Epidermal melanocyte (primary cell): ENCODE results near the gene PDE4C.

ENCODE experiments used
- DNase-seq: peaks from one replicate; pipeline ENCODE4 v3.0.0; 2011; ENCODE audit warnings: low spot score; ENCODE audit not compliant: insufficient read length

The PDE4C gene

DNA sequence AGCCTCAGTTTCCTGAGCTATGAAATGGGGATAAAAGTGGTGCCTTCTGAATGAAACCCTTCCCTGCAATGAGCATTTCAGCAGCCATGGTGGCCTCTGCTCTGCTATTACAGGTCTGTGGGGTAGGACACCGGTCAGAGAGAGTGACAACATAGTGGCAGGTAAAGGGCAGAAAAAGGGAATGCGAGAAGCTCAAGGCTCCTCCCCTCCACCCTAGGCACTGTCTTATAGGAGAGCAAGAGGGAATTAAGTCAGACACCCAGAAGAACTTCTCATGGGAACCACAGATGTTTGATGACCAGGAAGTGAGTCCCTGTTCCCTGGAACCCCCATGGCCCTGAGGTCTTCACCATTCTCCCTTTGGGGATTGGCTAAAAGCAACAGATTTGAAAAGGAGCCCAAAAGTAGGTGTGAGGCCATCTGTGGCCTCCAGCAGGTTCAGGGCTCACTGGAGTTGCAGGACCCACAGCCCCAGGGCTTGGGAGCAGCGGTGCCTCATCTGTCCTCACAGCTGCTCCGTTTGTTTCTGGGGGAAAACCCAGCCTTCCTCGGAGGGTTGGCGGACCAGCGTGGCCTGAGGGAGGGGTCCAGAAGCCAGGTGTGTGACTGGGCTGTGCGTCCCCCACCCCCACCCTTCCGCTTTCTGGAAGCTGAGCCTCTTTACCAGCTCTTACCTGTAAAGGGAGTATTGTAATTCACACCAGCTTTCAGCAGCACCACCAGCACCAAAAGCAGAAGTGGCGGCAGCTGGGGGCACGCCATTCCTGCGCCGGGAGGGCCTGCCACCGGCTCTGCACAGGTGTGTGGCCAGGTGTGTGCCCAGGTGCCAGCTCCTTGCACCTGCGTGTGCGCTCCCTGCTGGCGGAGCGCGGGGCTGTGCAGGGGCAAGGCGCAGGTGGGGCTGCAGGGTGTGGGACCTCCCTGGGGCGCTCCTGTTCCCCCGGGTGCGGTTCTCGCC lies 28.6 kb upstream of the PDE4C start:
- DNase-seq: no peak

DNA sequence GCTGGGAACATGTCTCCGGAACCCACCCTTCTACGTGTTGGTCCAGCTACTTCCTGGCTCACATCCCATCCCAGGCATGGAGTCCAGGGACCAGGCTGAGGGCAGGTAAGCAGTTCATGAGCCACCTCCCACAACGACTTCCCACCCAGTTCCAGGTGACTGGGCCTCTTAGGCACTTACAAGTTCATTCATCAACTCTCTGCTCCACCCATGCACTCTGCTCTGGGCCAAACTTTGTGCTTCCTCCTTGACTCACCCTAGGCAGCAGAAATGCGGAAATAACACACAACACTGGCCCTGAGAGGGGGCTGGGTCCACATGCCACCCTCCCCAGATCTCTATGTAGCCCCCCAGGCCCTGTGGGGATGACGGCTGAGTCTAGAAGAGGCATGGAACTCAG lies 27.5 kb upstream of the PDE4C start:
- DNase-seq: no peak

DNA sequence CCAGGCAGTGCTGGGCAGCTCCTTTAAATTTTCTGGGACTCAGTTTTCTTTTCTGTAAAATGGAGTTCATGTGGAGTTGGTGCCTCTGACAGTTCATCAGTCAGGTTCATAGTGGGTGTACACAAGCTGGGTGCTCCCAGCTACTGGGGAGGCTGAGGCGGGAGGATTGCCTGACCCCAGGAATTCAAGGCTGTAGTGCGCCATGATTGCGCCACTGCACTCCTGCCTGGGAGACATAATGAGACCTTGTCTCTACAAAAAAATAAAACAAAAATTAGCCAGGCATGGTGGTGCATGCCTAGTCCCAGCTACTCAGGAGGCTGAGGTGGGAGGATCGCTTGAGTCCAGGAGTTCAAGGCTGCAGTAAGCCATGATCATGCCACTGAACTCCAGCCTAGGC lies 26.9 kb upstream of the PDE4C start:
- no peak for DNase-seq

DNA sequence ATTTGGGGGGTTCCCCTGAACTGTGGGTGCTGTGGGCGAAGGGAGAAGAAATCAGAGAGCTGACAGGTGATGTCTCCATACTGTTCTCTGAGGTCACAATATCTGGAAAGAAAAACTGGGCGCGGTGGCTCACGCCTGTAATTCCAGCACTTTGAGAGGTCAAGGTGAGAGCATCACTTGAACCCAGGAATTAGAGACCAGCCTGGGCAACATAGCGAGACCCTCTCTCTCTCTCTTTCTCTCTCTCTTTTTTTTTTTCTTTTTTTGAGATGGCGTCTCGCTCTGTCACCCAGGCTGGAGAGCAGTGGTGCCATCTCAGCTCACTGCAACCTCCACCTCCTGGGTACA lies 26.1 kb upstream of the PDE4C start:
- DNase-seq: no peak

DNA sequence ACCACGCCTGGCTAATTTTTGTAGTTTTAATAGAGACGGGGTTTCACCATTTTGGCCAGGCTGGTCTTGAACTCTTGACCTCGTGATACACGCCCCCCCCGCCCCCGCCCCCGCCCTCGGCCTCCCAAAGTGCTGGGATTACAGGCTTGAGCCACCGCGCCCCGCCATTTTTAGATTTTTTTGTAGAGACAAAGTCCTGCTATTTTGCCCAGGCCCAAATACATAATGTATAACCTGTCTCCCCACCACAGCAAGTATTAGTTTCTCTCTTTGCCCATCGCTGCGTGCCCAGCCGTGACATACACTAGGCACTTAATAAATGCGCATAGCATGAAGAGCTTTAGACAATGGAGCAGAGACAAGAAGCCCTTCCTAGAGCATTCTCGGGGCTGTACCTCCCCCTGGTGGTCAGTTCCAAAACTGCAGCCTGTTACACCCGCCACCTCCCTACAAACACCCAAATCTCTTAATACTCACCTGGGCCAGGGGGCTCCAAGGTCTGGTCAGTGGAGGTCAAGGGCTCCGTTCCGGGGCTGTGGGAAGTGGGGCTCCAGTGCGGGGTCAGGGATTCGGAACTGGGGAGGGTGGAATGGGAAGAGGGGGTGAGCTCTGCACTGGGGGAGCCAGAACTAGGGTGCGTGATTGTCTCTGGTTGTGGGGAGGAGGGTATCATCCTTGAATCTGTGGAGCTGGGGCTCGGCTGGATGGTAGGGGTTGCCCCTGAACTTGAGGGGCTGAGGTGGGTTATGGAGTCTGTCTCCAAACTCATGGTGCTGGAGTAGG lies 25.5 kb upstream of the PDE4C start:
- DNase-seq: peak; percentile 90

DNA sequence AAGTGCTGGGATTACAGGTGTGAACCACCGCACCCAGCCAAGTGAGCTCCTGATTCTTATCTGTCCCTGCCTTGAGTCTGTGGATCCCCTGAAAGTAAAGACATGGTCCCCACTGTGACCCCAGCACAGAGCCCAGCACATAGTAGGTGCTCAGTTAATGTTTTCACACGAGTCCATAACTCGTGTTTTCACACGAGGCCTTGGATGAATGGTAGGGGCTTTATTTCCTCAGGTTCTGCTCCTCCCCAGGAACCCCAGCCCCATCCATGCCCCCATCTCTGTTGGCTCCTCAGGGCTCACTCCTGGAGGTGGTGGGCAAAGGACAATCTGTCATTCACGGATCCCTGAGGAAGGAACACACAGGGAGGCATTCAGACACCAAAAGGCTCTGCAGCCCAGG lies 23.6 kb upstream of the PDE4C start:
- no peak for DNase-seq

DNA sequence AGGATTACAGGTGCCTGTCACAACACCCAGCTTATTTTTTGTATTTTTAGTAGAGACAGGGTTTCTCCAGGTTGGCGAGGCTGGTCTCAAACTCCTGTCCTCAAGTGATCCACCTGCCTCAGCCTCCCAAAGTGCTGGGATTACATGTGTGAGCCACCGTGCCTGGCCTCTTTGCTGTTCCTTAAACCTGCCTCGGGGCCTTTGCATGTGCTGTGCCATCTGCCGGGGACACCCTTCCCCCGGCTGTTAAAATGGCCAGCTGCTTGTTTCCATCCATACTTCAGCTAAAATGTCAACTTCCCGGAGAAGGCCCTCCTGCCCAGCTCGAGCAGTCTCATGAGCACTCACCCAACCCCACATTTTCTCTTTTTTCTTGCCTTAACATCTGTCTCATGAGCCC lies 19.1 kb upstream of the PDE4C start:
- DNase-seq: no peak

DNA sequence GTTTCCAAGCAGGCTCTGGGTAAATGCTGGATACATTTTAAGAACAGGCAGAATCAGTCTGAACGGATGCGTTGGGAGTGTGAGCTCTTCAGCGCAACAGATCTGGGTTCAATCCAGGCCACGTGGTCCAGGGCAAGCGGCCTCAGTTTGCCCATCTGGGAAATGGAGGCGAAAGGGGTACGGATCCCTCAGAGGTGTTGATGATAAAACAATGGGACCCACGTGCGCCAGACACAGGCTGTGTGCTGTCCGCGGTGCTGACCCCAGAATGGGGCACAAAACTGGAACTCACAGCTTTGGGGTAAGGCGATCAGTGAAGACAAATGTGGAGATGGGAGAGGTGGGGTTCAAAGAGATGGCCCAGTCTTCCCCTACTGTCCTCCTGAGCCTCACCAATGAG lies 13.1 kb upstream of the PDE4C start:
- no peak for DNase-seq

DNA sequence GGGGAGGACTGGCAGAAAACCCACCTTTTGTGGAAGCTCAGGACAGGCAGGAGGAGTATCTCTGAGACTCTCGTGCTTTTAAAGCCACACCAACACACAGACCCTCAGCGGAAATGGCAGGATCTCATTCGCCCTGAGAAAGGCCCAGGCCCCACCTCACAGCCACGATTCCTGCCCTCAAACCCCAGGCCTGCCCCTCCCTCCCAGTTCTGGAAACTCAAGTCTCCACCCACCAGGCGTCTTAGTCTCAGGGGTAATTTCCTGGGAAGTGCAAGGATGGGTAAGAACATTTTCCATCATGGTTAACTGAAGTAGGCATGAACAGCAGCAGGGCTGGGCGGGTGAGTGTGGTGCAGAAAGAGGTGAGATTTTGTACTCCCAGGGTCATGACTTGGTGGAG lies 8.0 kb upstream of the PDE4C start:
- no peak for DNase-seq

DNA sequence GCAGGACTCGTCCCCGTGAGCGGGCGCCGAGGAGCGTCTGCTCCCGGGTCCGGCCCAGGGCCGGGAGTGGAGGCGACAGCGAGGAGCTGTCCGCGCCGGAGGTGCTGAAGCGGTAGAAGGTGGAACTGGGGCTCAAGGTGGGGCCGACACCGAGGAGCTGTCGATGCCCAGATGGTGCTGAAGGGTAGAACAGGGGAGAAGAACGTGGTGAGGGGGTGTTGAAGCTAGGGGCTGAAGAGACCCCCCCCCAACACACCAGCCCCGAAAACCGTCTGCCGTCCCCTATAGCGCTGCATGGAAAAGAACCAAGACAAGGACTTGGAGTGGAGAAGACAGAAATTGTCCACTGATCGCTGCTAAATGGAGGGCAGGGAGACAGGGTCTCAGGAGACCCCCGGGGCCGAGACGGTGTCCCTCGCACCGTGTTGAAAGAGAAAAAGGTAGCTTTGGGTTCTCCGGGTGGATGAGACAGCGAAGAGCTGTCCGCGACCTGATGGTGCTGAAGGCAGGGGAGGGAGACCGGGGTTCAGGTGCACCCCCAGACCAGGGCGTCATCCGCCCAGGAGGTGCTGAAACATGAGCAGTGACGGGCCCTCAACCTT lies 7.1 kb upstream of the PDE4C start:
- DNase-seq: peak; percentile 57

DNA sequence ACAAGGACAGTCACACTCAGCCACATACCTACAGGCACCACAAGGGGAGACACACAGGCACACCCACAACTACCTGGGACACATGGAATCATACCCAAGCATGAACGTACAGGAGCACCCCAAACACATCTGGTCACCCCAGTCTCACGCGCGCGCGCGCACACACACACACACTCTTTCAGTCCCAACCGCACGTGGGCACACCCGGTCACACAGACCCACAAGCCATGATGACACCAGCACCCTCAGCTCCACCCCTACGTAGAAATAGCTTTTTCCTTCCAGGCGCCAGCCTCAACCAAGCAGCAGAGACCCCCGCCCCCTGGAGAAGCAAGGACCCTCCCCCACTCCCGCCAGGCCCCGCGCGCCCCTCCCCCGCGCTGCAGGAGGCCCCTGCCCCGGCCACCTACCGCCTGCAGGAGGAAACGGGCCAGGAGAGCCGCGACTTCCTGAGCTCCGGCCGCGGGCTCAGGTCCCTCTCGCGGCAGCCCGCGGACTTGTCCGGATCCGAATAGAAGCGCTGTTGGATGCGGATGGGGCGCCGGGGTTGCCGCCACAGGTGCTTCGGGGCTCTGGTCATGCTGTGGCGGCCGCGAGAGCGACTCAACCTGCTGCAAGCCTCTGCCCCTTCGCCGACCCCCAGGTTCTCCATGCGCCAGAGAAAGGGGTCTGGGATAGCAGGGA lies 6.4 kb upstream of the PDE4C start:
- DNase-seq: no peak

DNA sequence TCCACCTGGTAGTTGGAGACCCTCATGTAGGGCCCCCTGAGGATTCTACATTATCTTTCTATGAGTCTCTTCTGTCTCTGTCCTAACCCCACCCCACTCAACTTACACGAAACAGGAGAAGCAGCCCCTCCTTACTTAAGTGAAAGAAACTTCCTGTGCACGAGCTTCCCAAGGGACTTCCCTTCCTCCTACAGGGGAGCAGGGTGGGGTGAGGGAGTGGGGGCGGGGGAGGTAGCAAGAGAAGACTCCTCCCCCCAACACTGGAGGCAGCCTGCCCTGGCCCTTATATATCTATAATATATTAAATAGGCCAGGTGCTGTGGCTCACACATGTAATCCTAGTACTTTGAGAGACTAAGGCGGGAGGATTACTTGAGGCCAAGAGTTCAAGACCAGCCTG lies 5.5 kb upstream of the PDE4C start:
- DNase-seq: no peak

DNA sequence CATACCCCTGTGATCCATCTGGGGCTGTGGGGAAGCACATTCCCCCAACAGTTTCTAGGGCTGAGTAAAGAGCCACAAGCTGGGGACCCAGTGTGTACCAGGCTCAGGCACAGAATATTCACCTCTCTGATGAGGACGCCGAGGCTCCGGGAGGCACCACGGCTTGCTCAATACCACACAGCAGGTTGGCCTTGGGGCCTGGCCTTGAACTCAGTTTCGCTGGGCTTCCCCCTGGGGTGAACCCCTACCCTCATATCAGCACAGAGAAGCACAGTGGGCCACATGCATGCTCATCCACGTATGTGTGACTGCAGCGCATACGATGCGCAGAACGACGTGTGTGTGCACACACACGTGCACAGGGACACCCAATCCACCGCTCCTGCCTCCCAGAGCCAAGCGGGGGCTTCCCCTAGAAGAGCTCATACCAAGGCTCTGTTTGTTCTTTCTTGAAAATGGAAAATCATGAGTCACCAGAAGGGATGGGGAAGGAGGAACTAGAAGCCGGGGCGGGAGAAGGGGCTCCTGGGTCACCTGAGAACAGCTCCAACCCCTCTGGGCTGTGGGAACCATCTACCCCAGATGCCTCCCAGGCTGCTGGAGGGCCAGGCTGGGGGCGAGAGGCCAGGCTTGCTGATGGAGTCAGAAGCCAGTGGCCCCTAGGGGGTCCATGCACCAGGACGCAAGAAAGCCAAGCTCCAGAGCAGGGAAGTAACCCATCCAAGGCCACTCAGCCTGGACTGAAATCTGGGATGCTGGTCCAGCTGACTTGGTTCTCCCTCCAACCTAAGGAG lies 4.9 kb upstream of the PDE4C start:
- DNase-seq: no peak

DNA sequence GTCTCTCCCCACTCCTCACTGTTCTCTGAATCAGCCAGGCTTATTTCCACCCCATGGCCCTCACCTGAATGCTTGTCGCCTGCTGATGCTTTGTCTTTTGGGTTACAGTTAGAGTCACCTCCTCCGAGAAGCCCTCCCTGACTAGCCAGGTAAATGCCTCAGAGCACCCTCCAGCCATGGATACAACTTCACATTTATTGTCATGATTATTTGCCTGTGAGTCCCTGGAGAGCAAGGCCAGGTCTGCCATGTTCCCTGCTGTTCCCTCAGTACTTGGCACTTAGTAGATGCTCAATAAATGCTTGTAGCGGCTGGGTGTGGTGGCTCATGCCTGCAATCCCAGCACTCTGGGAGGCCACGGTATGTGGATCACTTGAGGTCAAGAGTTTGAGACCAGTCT lies 3.7 kb upstream of the PDE4C start:
- DNase-seq: no peak

DNA sequence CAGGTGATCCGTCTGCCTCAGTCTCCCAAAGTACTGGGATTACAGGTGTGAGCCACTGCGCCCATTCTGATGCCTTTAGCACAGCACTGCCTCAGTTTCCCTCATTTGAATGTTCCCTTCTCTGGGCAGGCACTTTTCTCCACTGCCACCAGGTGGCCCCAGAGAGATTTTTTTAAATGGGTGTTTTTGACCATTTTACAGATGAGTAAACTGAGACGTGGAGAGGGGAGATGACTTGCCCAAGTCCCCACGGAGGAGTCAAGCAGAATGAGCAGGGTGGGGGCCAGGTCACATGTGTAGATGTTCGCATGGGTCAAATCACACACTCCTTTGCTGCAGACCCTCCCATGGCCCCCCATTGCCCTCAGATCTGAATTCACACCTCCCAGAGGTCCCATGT lies 3.2 kb upstream of the PDE4C start:
- no peak for DNase-seq

DNA sequence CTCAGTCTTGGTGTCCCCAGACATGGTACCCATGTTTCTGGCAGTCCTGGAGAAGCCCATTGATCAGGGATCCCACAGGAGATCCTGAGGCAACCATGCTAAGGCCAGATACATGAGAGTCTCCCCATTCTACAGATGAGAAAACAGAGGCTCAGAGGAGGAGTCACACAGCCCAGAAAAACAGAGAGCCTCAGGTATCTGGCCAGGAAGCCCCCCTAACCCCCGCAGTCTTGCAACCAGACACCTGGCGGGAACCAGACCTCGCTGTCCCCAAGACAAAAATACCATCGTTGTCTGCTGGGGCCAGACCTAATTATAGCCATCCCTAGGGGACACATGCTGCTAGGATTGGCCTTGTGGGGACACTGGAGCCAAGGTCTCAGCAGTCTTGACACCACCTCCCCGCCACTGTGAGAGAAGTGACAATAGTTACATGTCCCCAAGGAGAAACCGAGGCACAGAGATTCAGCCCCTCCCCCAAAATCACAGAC lies 1.6 kb upstream of the PDE4C start:
- no peak for DNase-seq

DNA sequence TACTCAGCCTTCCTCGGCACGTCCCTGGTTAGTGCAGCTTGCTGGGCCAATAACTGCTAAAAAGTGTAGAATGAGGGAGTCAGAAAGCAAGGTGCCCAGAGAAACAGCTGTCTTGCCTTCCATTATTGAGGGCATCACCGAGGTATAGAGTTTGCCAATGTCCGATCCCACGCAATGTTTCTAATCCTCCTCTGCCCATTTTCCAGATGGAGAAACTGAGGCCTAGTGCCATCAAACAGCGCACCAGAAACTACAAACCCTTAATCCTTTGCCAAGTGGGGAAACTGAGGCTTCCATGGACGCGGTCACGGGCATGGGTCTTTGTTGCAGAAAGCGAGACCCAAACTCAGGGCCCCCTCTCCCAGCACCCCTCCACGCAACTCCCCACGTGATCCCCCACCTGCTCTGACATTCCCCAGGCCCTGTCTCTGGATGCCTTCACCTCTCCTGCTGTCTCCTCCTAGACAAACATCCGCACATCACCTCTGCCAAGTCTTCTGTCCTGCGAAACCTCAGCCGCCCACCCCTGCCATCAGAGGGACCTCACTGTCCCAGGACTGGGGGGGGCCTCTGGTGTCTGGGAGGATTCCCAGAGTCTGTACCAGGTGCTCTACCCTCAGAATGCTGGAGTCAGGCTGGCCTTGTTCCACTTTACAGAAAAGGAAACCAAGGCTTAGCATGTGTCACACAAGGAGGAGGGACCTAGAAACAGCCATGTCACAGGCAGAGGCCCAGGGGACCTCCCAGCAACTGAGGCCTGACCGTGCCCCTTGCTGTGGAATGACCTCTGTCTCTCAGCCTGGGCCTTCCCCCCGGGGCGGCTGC lies 930 bp upstream of the PDE4C start:
- no peak for DNase-seq

DNA sequence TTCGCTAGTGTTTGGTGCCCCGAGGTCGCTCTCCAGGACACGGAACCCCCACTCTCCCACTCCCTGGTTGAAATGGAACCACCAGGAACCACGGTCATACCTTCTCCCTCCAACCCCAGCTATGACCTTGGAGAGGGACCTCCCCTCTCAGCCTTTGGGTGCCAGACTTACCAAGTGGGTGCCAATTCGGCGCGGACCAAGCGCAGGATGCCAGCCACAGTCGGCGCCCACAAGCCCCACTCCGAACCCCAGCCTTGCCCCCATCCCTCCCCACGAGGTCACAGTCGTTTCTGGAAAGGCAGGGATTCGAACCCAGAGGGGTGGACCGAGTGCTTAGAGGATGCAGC lies 910 bp downstream of the PDE4C start:
- DNase-seq: no peak

DNA sequence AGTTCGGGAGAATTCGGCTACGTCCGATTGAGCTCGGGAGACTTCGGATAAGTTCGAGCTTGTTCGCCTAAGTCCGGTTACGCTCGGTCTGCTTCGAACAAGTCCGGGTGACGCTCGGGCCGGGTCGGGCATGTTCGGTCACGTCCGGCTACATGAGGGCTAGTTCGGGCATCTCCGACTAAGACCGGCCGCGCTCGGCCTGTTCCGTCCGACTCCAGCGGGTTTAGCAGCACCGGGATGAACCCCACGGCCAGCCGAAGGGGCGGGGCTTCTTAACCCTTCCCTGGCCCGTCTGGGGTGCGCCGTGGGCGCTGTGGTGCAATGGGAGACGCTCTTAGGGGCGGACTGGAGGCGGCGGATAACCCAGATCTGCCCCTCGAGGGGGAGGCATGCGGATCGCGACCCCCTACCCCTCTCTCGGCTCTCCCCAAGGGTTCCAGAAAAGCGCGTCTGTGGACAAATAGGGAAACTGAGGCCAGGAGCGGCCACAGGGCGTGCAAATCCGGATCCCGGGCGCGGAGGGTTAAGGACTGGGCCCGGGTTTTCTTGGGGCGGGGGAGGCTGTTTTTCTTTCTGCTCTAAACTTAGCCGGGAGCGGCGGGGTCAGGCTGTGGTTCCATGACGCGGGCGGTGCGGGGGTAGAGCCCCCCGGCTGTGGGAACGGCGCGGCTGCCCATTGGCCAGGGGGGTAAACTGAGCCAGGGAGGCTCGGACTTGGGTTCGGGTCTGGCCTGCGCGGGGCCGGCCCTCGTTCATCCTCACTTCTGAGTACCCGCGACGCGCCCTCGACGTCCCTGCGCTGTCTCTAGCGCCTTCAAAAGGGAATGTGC lies 1.5 kb downstream of the PDE4C start:
- DNase-seq: peak; percentile 98
